Motor neuron (in vitro differentiated cells): Measurements from ENCODE around the gene GAL3ST3. TPM values are rescaled to one million over a fixed set of nuclear protein-coding genes. Genes with fewer than 3 reads are reported as not detected.

Source experiments
- ATAC-seq, 8 experiments: fragments of 200-7000 bp; cut with Tn5 transposase; replicated peaks in 6 of 8; 2 replicates each; pipeline ENCODE4 v1.8.0; 2021; ENCODE audit warnings: mild to moderate bottlenecking in 8 of 8, moderate library complexity in 8 of 8
- H3K27ac ChIP-seq, 2 donors: fragments of 250-450 bp; sonication (Bioruptor Pico); 2 replicates each; pipeline ENCODE4 v1.9.0; 2021; ENCODE audit warnings: antibody characterized with exemption in 2 of 2, mild to moderate bottlenecking in 2 of 2, moderate library complexity in 1 of 2
- H3K4me1 ChIP-seq, 2 donors: fragments of 250-450 bp; sonication (Bioruptor Pico); replicated peaks in 1 of 2; 2 replicates each; pipeline ENCODE4 v1.6.1; 2021; ENCODE audit warnings: antibody characterized with exemption in 2 of 2, mild to moderate bottlenecking in 2 of 2, moderate library complexity in 1 of 2
- H3K4me3 ChIP-seq, 5 donors: fragments of 250-450 bp; sonication (Bioruptor Pico); 2 replicates each; pipeline ENCODE4 v1.9.0; 2021; ENCODE audit warnings: antibody characterized with exemption in 5 of 5, mild to moderate bottlenecking in 5 of 5, moderate library complexity in 4 of 5
- WGBS, 10 experiments: fragments of 450-650 bp; shearing (Covaris generic); methylation state at CpG; one replicate each; pipeline ENCODE4 v1.0.0; 2022; 5-methylcytosine and 5-hydroxymethylcytosine counted together
- in situ Hi-C, 9 experiments: fragments of 400-800 bp; cut with MboI; loops; one replicate each; pipeline ENCODE4 v1.15.0; 2021; ENCODE audit warnings: low sequenced_read_pairs in 9 of 9, low pct_unique_long_range_greater_than_20kb in 2 of 9; ENCODE audit not compliant: unreplicated experiment in 9 of 9
- total RNA-seq, 8 experiments: library from RNA; unstranded; fragments of 300-600 nt; gene quantifications; 2 replicates each; pipeline versions ENCODE4 v1.2.3 to v1.2.4, GENCODE V29; 2022

GAL3ST3 gene
- total RNA-seq, 8 experiments from 2014 or later, result 0.15 to 8.4 (median 4.7) TPM; not detected in 1

DNA sequence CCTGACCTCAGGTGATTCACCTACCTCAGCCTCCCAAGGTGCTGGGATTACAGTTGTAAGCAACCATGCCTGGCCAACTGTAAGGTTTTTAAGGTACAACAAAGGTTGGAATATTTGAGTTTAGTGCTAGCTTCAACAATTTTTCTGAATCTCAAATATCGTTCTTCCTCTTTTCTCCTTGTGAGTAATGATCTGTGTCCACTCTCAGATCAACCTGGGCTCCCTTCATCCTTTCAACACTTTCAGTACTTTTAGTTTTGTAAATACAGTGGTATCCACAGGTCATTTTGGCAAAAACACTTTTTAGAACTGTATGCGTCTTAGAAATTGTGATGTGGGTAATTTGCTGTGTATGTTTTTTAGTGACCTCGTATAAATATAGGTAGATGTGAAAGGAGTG is 29.0 kb upstream of the GAL3ST3 start:
- ATAC-seq, result no peak
- no peak overlapping the region for H3K27ac ChIP-seq
- WGBS, 10 experiments, result 80 to 100% (median 96%) methylated on average over 2 to 3 of the region's 3 CpGs; no CpG with 5 or more reads in 4 of the 10 experiments
- in situ Hi-C loops, result no loop called here
- no peak overlapping the region for H3K4me3 ChIP-seq
- H3K4me1 ChIP-seq, result peaks cover 0 to 1% of the 10 kb centered on the region in 2 donors

DNA sequence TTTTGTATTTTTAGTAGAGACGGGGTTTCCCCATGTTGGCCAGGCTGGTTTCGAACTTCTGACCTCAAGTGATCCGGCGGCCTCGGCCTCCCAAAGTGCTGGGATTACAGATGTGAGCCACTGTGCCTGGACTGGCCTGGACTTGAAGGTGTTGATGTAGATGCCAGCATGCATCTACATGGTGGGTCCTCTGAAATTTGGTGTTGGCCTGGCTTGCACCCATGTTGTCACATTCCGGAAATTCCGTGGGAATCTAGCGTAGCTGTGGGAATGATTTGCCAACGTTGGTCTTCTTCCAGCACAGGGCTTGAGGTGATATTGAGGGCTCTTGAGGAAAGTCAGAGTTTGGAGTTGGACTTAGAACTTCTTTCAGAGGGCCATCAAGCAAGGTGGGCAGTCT is 27.6 kb upstream of the GAL3ST3 start:
- no peak overlapping the region for H3K27ac ChIP-seq
- ATAC-seq, result no peak
- in situ Hi-C loops, result no loop called here
- H3K4me3 ChIP-seq, result no peak overlapping the region
- 50 to 100% (median 93%) methylated on average over 1 to 7 of the region's 9 CpGs; no CpG with 5 or more reads in 4 of the 10 experiments for WGBS, 10 experiments
- H3K4me1 ChIP-seq, result peaks cover 5 to 9% of the 10 kb centered on the region in 2 donors

DNA sequence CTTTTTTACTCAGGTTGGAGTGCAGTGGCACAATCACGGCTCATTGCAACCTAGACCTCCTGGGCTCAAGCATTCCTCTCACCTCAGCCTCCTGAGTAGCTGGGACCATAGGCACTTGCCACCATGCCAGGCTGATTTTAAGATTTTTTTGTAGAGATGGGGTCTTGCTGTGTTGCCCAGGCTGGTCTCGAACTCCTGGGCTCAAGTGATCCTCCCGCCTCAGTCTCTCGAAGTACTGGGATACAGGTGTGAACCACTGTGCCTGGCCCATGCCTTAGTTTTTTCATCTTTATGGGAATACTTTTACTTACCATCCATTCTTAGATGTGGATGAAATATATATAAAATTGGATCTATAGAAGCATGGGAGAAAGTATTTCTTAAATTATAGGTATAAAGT is 26.3 kb upstream of the GAL3ST3 start:
- in situ Hi-C loops, result no loop called here
- WGBS, 10 experiments, result 89 to 100% (median 100%) methylated on average over 1 to 4 of the region's 4 CpGs; no CpG with 5 or more reads in 2 of the 10 experiments

DNA sequence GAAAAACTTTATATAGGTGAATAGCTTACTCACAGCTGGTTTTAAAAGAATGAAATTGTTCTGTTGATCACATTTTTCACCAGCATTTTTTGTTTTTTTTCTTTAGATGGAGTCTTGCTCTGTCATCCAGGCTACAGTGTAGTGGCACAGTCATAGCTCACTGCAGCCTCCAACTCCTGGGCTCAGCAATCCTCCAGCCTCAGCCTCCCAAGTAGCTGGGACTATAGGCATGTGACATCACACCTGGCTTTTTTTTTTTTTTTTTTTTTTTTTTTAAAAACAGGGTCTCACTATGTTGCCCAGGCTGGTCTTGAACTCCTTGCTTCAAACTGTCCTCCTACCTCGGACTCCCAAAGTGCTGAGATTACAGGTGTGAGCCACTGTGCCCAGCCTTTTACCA is 24.7 kb upstream of the GAL3ST3 start:
- 93 to 100% (median 100%) methylated on average over 1 of the region's 1 CpG; no CpG with 5 or more reads in 6 of the 10 experiments for WGBS, 10 experiments
- no peak overlapping the region for H3K27ac ChIP-seq
- no peak for ATAC-seq
- peaks cover 16 to 17% of the 10 kb centered on the region in 2 donors for H3K4me1 ChIP-seq
- H3K4me3 ChIP-seq, result no peak overlapping the region
- in situ Hi-C loops, result no loop called here

More for the DNA sequence above, 26.3 kb upstream of the GAL3ST3 start:
- Histone ChIP-seq H3K4me3 (no peak overlapping the region), H3K4me1 (peaks cover 9 to 13% of the 10 kb centered on the region in 2 donors), H3K27ac (no peak overlapping the region)
- no peak for ATAC-seq

DNA sequence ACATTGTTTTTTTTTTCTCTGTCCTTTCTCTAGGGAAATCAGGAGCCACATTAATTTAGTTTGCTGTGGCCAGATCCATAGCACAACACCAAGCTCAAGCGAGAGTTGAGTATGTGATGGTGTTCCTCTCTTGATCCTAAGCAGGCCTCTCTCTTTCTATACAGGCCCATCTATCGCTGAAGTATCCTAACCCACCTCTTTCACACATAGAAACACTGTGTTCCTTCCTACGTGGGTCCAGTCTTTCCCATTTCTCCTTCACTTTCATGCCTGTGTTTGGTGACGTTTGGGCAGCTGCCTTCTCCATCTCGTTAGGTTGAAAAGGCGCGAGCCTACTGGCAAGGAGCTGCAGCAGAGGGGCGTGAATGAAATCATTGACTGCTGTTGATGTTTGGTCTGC is 23.6 kb upstream of the GAL3ST3 start:
- WGBS, 10 experiments, result 51 to 100% (median 86%) methylated on average over 1 to 6 of the region's 8 CpGs; no CpG with 5 or more reads in 3 of the 10 experiments
- H3K4me1 ChIP-seq, result peaks cover 16 to 17% of the 10 kb centered on the region in 2 donors
- in situ Hi-C loops, result no loop called here
- H3K4me3 ChIP-seq, result no peak overlapping the region
- H3K27ac ChIP-seq, result no peak overlapping the region
- ATAC-seq, result no peak

DNA sequence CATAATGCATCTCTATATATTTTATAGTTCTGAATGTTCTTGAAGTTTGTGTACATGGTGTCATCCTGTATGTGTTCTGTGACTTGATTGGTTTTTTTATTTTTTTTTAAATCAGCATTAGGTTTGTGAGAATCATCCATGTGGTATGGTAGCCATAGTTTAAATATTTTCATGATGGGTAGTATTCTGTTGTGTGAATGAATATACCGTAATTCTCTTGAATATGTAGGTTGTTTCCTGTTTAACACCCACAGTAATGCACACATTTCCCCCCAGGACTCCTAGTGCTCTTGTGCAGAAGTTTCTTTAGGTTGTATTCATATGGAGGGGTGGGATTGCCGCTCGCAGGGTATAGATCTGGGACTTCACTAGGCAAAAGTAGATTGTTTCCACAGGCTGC is 23.1 kb upstream of the GAL3ST3 start:
- in situ Hi-C loops, result no loop called here
- Histone ChIP-seq H3K4me1 (peaks cover 16 to 17% of the 10 kb centered on the region in 2 donors), H3K4me3 (peak overlapping the region in 1 of 5 donors; percentile 57), H3K27ac (no peak overlapping the region)
- 0 to 100% (median 82%) methylated on average over 1 to 3 of the region's 3 CpGs; no CpG with 5 or more reads in 2 of the 10 experiments for WGBS, 10 experiments
- no peak for ATAC-seq

DNA sequence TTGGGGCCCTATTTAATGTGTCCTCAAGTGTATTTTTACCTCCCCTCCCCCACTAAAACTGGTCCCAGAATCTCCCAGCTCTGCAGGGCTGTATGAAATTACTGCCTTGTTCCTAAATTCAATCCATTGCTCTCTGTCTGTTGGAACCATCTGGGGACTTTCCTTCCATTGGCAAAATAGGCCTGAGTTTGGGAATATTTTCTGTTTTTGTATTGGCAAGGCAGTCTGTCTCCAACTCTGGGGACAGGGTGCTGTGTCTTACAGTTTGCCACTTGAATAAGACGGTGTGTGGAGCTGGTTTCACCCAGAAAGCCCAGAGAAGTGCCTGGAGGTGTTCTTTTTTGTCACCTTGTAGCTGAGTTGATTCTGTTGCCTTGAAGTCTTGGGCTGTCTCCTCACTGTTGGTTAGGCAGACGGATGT is 22.4 kb upstream of the GAL3ST3 start:
- no peak for ATAC-seq
- WGBS, 10 experiments, result 0 to 100% (median 67%) methylated on average over 1 to 2 of the region's 2 CpGs; no CpG with 5 or more reads in 3 of the 10 experiments
- H3K27ac ChIP-seq, result no peak overlapping the region
- peaks cover 16 to 17% of the 10 kb centered on the region in 2 donors for H3K4me1 ChIP-seq
- peak overlapping the region; percentile 57 to 86 (median 75) for H3K4me3 ChIP-seq
- in situ Hi-C loops, result no loop called here

DNA sequence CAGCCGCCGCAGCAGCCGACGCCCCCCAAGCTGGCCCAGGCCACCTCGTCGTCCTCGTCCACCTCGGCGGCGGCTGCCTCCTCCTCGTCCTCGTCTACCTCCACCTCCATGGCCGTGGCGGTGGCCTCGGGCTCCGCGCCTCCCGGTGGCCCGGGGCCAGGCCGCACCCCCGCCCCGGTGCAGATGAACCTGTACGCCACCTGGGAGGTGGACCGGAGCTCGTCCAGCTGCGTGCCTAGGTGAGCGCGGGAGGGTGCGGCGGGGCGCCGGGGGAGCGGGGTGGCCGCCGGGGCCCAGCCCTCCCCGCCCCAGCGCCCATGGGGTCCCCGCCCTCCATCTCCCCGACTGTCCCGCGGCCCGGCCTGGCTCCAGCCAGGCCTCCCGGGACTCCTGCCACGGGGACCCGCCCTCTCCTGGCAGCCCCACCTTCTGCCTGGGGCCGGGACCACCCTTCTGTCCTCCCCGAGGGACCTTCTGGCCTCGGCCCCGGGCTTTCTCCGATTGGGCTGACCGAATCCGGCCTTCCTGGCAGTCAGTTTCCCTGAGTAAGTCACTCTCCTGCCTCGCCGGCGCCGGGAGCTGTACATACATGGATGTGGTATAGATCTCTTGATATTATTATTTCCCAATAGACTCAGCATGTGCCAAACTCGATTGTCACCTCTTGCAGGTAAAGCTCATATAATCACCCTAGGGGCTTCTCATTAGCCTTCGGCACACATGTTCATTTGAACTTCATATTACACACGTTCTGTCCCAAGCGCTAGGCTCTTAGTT is 21.8 kb upstream of the GAL3ST3 start:
- peak; percentile 27 to 50 (median 36) for ATAC-seq
- whole genome bisulfite sequencing, 10 experiments, result 0 to 80% (median 23%) methylated on average over 1 to 10 of the region's 60 CpGs; no CpG with 5 or more reads in 2 of the 10 experiments
- H3K4me3 ChIP-seq, result peak overlapping the region; percentile 57 to 86 (median 75)
- in situ Hi-C loops, result no loop called here
- peaks cover 16 to 17% of the 10 kb centered on the region in 2 donors for H3K4me1 ChIP-seq
- H3K27ac ChIP-seq, result peak overlapping the region; percentile 25 to 70

DNA sequence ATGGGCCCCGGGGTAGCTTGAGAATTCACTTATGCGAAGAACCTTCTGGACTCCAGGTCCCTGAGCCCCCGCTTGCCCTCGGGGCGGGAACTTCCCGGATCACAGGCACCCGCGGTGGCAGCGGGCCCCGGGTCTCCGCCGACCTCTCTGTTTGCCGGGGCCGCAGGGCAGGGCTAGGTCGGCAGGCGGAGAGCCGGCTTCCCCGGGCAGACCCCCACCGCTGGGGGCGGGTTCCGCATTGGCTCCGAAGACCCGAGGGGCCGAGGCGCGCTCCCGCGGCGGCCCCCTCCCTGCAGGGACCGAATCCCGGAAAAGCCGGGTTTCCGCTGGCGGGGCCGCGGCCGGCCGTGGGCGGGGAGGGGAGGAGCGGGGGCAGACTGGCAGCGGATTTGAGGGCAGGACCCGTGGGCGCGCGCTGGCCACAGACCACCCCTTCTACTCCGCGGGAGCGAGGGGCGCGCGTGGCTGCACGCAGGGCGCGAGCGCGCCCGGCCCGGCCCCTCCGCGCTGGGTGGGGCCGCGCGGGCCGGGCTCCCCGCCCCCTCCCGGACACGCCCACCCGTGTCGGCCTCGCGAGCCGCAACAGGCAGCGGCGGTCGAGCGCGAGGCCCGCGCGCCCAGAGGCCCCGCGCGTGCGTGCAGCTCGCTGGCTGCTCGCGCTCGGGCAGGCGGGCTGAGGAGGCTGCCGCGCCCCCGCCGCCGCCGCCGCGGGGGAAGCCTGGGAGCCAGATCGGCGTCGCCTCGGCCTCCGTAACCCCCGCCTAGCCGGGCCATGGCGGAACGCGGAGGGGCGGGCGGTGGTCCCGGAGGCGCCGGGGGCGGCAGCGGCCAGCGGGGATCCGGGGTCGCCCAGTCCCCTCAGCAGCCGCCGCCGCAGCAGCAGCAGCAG is 21.0 kb upstream of the GAL3ST3 start, which contains the start of gene PACS1:
Gene PACS1 (plus strand): TSS at position 558 of the 889 bp plus-strand sequence. CDS start 215 bp downstream, at position 773.
- 3 to 22% methylated on average over 5 to 7 of the region's 120 CpGs; no CpG with 5 or more reads in 8 of the 10 experiments for WGBS, 10 experiments

DNA sequence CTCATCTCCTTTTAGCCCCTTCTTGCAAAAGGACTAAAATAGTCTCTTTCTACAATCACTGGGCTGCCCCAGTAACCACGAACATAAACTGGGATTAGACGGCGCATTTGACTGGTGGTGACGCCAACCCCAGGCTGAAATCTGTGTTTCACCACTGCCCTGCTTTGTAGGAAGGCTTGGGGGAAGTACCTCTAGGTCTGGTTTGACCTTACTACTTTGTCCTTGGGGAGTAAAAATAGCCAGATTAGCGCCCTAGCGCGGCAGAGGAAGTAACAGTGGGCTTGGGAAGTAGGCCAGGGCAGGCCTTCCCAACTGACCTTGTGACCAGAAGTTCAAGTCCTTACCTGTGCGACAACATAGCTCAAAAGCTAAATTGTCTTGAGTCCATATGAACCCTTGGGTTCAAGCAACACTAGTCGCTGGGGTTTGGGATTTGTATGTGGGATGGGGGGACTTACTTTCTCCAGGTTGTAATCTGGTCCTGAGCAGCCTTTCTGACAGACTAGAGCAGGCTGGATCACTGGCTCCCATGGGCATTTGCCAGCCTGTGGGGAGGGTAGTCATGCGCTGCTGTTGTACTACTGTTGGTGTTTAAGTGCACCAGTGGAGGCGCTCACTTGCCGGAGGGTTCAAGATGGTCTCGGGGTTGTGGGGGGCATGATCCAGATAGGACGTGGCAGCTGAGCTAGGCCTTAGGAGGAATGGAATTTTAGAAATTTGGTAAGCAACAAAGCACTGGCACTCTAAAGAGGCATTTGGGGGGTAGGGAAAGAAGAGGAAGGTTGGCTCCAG is 20.2 kb upstream of the GAL3ST3 start:
- Histone ChIP-seq H3K4me1 (peaks cover 16 to 17% of the 10 kb centered on the region in 2 donors), H3K4me3 (peak overlapping the region; percentile 57 to 86 (median 75)), H3K27ac (peak overlapping the region; percentile 25 to 70)
- peak in 6 of 8 experiments; percentile 1 to 4 (median 2) for ATAC-seq
- in situ Hi-C loops, result no loop called here
- 35 to 93% (median 78%) methylated on average over 1 to 7 of the region's 14 CpGs; no CpG with 5 or more reads in 3 of the 10 experiments for WGBS, 10 experiments

More for the DNA sequence above, 21.0 kb upstream of the GAL3ST3 start, which contains the start of gene PACS1:
- peak; percentile 66 to 88 (median 79) for ATAC-seq
- Histone ChIP-seq H3K4me3 (peak within 1 kb of the TSS; percentile 57 to 86 (median 75)), H3K4me1 (peaks cover 16 to 17% of the 10 kb centered on the region in 2 donors), H3K27ac (peak within 1 kb of the TSS; percentile 25 to 70)
- in situ Hi-C loops, result no loop called here

DNA sequence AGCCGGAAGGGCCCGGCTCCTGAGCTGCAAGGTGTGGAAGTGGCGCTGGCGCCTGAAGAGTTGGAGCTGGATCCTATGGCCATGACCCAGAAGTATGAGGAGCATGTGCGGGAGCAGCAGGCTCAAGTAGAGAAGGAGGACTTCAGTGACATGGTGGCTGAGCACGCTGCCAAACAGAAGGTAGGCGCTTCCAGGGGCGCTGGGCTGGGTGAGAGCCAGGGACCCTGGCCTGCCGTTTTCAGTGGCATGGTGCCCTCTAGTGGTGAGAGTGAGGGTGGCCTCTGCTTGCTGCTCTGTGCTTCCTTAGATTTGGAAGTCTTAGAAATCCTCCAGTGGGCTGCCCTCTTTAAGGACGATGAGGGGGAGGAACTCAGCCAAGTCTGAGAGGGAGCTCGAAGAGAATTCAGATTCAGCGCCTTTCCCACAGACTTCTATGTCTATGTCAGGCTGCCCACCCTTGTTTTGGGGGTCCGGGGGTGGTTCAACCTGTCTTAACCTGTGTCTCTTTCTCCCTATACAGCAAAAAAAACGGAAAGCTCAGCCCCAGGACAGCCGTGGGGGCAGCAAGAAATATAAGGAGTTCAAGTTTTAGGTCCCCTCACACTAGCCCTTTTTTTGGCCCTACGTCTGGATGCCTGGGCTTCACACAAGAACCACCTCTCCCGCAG is 19.3 kb upstream of the GAL3ST3 start:
- H3K27ac ChIP-seq, result no peak overlapping the region
- no peak overlapping the region for H3K4me3 ChIP-seq
- in situ Hi-C loops, result no loop called here
- WGBS, 10 experiments, result 27 to 94% (median 72%) methylated on average over 3 to 12 of the region's 17 CpGs; no CpG with 5 or more reads in 3 of the 10 experiments
- H3K4me1 ChIP-seq, result peaks cover 16 to 17% of the 10 kb centered on the region in 2 donors
- peak; percentile 5 to 49 (median 22) for ATAC-seq
